ENCODE measurements around the gene MLLT6.

MLLT6 gene

DNA sequence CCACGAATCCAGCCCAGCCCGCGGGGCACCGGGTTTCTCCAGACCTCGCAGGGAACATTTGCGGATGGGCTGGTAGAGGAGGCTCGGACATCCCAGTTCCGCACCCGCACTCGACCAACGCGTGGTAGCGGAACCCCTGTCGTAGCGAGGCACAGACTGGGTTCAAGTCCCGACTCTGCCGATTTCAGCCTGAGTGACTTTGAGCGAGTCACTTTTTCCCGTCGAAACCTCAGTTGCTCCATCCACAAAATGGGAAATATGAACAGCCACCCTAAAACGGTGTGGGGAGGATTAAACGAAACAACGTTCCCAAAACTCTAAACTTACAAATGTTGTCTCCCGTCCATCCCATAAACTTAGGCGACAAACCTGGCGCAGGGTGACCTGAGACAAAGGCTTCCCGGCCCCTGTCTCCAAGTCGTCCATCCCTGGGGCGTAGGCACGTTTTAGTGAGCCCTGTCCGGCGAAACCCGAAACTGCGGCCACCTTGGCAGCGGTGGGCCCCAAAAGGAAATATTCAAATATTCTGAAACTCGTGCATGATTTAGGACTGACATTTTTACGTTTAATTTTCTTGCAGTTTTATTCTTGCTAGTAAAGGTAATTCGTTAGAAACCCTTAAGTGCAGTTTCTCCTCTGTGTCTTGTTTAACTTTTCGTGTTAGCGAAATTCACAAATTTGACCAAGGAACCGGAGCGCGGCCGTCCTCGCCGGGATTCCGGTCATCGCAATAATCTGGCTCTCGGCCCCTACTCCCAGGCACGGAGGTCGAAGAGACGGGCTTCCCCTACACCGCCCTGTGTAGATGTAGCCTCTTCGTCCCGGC lies 1.9 kb upstream of the MLLT6 start:
- Histone ChIP-seq H3K9me3 (replicated peaks in 1 of 11) (0 out of 22 replicates have a peak, but pooled peaks cover 0 to 3% (median 0%) of the 10 kb centered on the region in 11 experiments), H3K4me1 (peaks cover 51 to 73% (median 59%) of the 10 kb centered on the region in 10 experiments), H4K20me1 (peaks cover 16 to 22% (median 17%) of the 10 kb centered on the region in 11 experiments; a peak in 17 of 22 replicates), H3K4me3 (peak overlapping the region; percentile 75 to 96 (median 90)), H3K27me3 (no peaks in the 10 kb centered on the region), H3K27ac (peak overlapping the region; percentile 90 to 99 (median 97)), H3K9ac (peak overlapping the region; percentile 91 to 99 (median 97)), H3K36me3 (peaks cover 8 to 10% (median 9%) of the 10 kb centered on the region in 11 experiments; a peak in 20 of 22 replicates), H3K4me2 (peak overlapping the region; percentile 89 to 99 (median 97))
- TF ChIP-seq Cebpa-rat (IDR thresholded peaks at IDR 0.05) = no peak

GRCh38 chr17:38703742-38704605 lies 1.1 kb upstream of the MLLT6 start:
- no peak for TF ChIP-seq Cebpa-rat (IDR thresholded peaks at IDR 0.05)
- Histone ChIP-seq H3K4me2 (peak overlapping the region; percentile 89 to 99 (median 97)), H3K9ac (peak overlapping the region; percentile 91 to 99 (median 97)), H3K36me3 (peaks cover 16 to 19% (median 18%) of the 10 kb centered on the region in 11 experiments), H3K27ac (peak overlapping the region; percentile 90 to 99 (median 97)), H3K4me1 (peaks cover 53 to 79% (median 68%) of the 10 kb centered on the region in 10 experiments), H3K4me3 (peak overlapping the region; percentile 75 to 96 (median 90)), H3K27me3 (no peaks in the 10 kb centered on the region), H3K9me3 (replicated peaks in 1 of 11) (0 out of 22 replicates have a peak, but pooled peaks cover 0 to 3% (median 0%) of the 10 kb centered on the region in 11 experiments), H4K20me1 (peaks cover 20 to 31% (median 25%) of the 10 kb centered on the region in 11 experiments; a peak in 17 of 22 replicates)

DNA sequence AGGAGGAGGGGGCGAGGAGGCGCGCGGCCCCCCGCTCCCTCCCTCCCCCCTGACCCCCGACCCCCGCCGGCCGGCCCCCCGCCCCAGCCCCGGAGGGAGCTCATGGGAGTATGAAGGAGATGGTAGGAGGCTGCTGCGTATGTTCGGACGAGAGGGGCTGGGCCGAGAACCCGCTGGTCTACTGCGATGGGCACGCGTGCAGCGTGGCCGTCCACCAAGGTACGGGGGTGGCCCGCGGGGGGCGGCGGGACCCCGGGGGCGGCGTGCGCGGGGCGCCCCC lies 390 bp downstream of the MLLT6 start:
- TF ChIP-seq Cebpa-rat (IDR thresholded peaks at IDR 0.05) = no peak
- peak overlapping the region; percentile 75 to 96 (median 90) for H3K4me3 ChIP-seq
- H3K9me3 ChIP-seq (replicated peaks in 1 of 11) = 0 out of 22 replicates have a peak, but pooled peaks cover 0 to 2% (median 0%) of the 10 kb centered on the region in 11 experiments
- peak overlapping the region; percentile 93 to 99 (median 98); a peak in 21 of 22 replicates for H3K4me2 ChIP-seq
- peaks cover 53 to 83% (median 80%) of the 10 kb centered on the region in 10 experiments for H3K4me1 ChIP-seq
- H3K27ac ChIP-seq = peak overlapping the region; percentile 16 to 99 (median 97); a peak in 20 of 22 replicates
- H4K20me1 ChIP-seq = peaks cover 24 to 46% (median 39%) of the 10 kb centered on the region in 11 experiments; a peak in 17 of 22 replicates
- H3K36me3 ChIP-seq = peaks cover 27 to 34% (median 29%) of the 10 kb centered on the region in 11 experiments
- peak overlapping the region; percentile 91 to 99 (median 97) for H3K9ac ChIP-seq
- H3K27me3 ChIP-seq = no peaks in the 10 kb centered on the region

- Histone ChIP-seq H3K27ac (peak overlapping the region; percentile 16 to 99 (median 96); a peak in 20 of 22 replicates), H3K4me2 (peak overlapping the region; percentile 93 to 99 (median 98)), H3K27me3 (no peaks in the 10 kb centered on the region), H4K20me1 (peaks cover 24 to 51% (median 43%) of the 10 kb centered on the region in 11 experiments; a peak in 17 of 22 replicates), H3K9me3 (replicated peaks in 1 of 11) (no peaks in the 10 kb centered on the region), H3K4me1 (peaks cover 53 to 83% (median 80%) of the 10 kb centered on the region in 10 experiments), H3K4me3 (peak overlapping the region; percentile 75 to 96 (median 90)), H3K9ac (peak overlapping the region; percentile 85 to 99 (median 97)), H3K36me3 (peaks cover 27 to 35% (median 29%) of the 10 kb centered on the region in 11 experiments)
- TF ChIP-seq Cebpa-rat (IDR thresholded peaks at IDR 0.05) = no peak
Observed at GRCh38 chr17:38705803-38706504, 881 bp downstream of the MLLT6 start.

- Histone ChIP-seq H3K4me3 (peak overlapping the region; percentile 75 to 96 (median 90)), H4K20me1 (peaks cover 24 to 57% (median 49%) of the 10 kb centered on the region in 11 experiments; a peak in 17 of 22 replicates), H3K27ac (peak overlapping the region in 10 of 11 experiments; percentile 54 to 99 (median 96); a peak in 19 of 22 replicates), H3K9me3 (replicated peaks in 1 of 11) (no peaks in the 10 kb centered on the region), H3K9ac (peak overlapping the region; percentile 85 to 99 (median 97)), H3K27me3 (no peaks in the 10 kb centered on the region), H3K4me2 (peak overlapping the region; percentile 93 to 99 (median 98)), H3K36me3 (peaks cover 27 to 35% (median 30%) of the 10 kb centered on the region in 11 experiments), H3K4me1 (peaks cover 53 to 83% (median 80%) of the 10 kb centered on the region in 10 experiments)
- no peak for TF ChIP-seq Cebpa-rat (IDR thresholded peaks at IDR 0.05)
Observed at GRCh38 chr17:38706505-38707216, 1.6 kb downstream of the MLLT6 start.

DNA sequence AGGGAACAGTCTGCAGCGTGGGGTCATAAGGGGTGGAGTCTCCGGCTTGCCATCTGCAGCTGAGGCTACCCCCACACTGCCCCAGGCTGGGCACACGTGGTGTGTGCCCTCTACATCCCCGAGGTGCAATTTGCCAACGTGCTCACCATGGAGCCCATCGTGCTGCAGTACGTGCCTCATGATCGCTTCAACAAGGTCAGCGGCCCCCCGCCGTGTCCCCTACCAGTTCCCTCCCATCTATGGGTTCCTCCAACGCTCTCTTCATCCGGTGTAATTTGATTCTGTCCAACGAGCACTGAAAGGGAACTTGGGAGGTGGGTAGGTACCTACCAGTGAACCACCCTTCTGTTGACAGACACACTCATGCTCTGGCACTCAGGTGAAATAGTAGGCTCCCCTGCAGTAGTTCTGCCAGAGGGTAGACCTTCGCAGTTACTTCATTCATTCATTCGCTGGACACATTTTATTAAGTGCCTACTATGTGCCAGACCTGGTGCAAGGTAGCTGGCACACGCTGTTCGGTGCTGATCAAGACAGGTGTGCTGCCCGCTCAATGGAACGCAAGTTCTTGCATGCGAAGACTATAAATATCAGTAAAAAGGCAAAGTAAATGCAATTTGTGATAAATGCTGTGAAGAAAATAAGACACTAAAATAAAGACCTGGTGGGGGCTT lies 2.7 kb downstream of the MLLT6 start:
- H3K36me3 ChIP-seq = peaks cover 35 to 44% (median 35%) of the 10 kb centered on the region in 11 experiments
- H4K20me1 ChIP-seq = peaks cover 24 to 67% (median 49%) of the 10 kb centered on the region in 11 experiments; a peak in 17 of 22 replicates
- H3K27ac ChIP-seq = peak overlapping the region in 2 of 11 experiments; percentile 16 to 26; a peak in 2 of 22 replicates
- H3K9me3 ChIP-seq (replicated peaks in 1 of 11) = no peaks in the 10 kb centered on the region
- H3K9ac ChIP-seq = peak overlapping the region in 7 of 11 experiments; percentile 14 to 99 (median 94); a peak in 9 of 22 replicates
- H3K27me3 ChIP-seq = no peaks in the 10 kb centered on the region
- H3K4me2 ChIP-seq = peak overlapping the region; percentile 93 to 99 (median 98)
- H3K4me3 ChIP-seq = peak overlapping the region in 9 of 10 experiments; percentile 75 to 96 (median 91); a peak in 13 of 20 replicates
- peaks cover 63 to 86% (median 84%) of the 10 kb centered on the region in 10 experiments for H3K4me1 ChIP-seq
- TF ChIP-seq Cebpa-rat (IDR thresholded peaks at IDR 0.05) = no peak
